Umbilical cord (tissue), 2 donors: ENCODE results near the gene TOGARAM2. TPM values are rescaled to one million over a fixed set of nuclear protein-coding genes. Genes with fewer than 3 reads are reported as not detected.

Experiments used
- DNase-seq: peaks from one replicate; pipeline ENCODE4 v3.0.0-alpha.2; 2015; ENCODE audit warnings: low spot score
- total RNA-seq: library from RNA; depleted of rRNA; stranded (reverse); fragments of >200 nt; gene quantifications from one replicate; pipeline ENCODE4 v1.2.3, GENCODE V29; 2014; ENCODE audit warnings: low replicate concordance; ENCODE audit not compliant: insufficient read depth

TOGARAM2 gene
- total RNA-seq, 1 donor from 2014 or later: 1.4 TPM

GRCh38 chr2:28997847-28998735 lies 17.0 kb downstream of the TOGARAM2 start:
- DNase-seq: no peak

GRCh38 chr2:29000481-29000880 lies 19.4 kb downstream of the TOGARAM2 start:
- peak; percentile 24 for DNase-seq

- no peak for DNase-seq
These were observed 19.9 kb downstream of the TOGARAM2 start for GRCh38 chr2:29000956-29001355.

- DNase-seq: no peak
These were observed 20.7 kb downstream of the TOGARAM2 start for GRCh38 chr2:29001806-29002205.

GRCh38 chr2:29004755-29005154 lies 23.7 kb downstream of the TOGARAM2 start:
- no peak for DNase-seq

GRCh38 chr2:29005331-29005730 lies 24.2 kb downstream of the TOGARAM2 start:
- DNase-seq: no peak

GRCh38 chr2:29006092-29006979 lies 25.2 kb downstream of the TOGARAM2 start:
- peak; percentile 16 for DNase-seq

- no peak for DNase-seq
These were observed 25.8 kb downstream of the TOGARAM2 start for GRCh38 chr2:29006980-29007301.

- DNase-seq: no peak
These were observed 28.2 kb downstream of the TOGARAM2 start for GRCh38 chr2:29009270-29009669.

GRCh38 chr2:29009711-29010677 lies 28.9 kb downstream of the TOGARAM2 start:
- peak; percentile 5 for DNase-seq

- DNase-seq: peak; percentile 66
These were observed 29.8 kb downstream of the TOGARAM2 start for GRCh38 chr2:29010946-29011345.

GRCh38 chr2:29011418-29012060 lies 30.4 kb downstream of the TOGARAM2 start:
- DNase-seq: peak; percentile 39

GRCh38 chr2:29012211-29012681 lies 31.1 kb downstream of the TOGARAM2 start:
- DNase-seq: peak; percentile 43

- peak; percentile 24 for DNase-seq
These were observed 32.1 kb downstream of the TOGARAM2 start for GRCh38 chr2:29013057-29013780.

- no peak for DNase-seq
These were observed 33.2 kb downstream of the TOGARAM2 start for GRCh38 chr2:29014331-29014730.

- DNase-seq: no peak
These were observed 33.8 kb downstream of the TOGARAM2 start for GRCh38 chr2:29014811-29015421.

- no peak for DNase-seq
These were observed 34.8 kb downstream of the TOGARAM2 start for GRCh38 chr2:29015701-29016470.

GRCh38 chr2:29016504-29016903 lies 35.4 kb downstream of the TOGARAM2 start:
- no peak for DNase-seq
